Esophagus muscularis mucosa (tissue), 3 donors: ENCODE data around the gene LMLN.
"Not testable (repeated sequence)": the region's sequence is repeated elsewhere in the genome, so short reads cannot be mapped to it uniquely, and the experiment has no call there.

Source experiments
- CTCF ChIP-seq, 3 experiments: fragments of 200-600 bp in 2 of 3; fragments of 450-650 bp in 1 of 3; sonication (generic) in 2 of 3; IDR thresholded peaks; one replicate each; pipeline ENCODE4 v1.5.1; 2017 to 2019; ENCODE audit warnings: antibody characterized with exemption in 3 of 3, mild to moderate bottlenecking in 2 of 3, moderate library complexity in 1 of 3
- POLR2AphosphoS5 ChIP-seq, 2 donors: sonication (generic); formaldehyde crosslinking; IDR thresholded peaks; one replicate each; pipeline ENCODE4 v1.6.1; 2017; ENCODE audit warnings: antibody characterized with exemption in 2 of 2

GRCh38 chr3:198053462-198053861, 93.4 kb downstream of the LMLN start:
- not testable (repeated sequence) for TF ChIP-seq CTCF, POLR2AphosphoS5 (IDR thresholded peaks at IDR 0.05)
